Nephron (organoid): ENCODE data around the gene KIF6.
"Not testable (repeated sequence)": the region's sequence is repeated elsewhere in the genome, so short reads cannot be mapped to it uniquely, and the experiment has no call there.

ENCODE experiments used
- H3K27ac Mint-ChIP-seq, 3 experiments: 2 replicates each; pipeline ENCODE4 v1.8.0; 2020; ENCODE audit warnings: mixed read lengths in 3 of 3, mild to moderate bottlenecking in 2 of 3, moderate library complexity in 1 of 3
- H3K27me3 Mint-ChIP-seq: 2 replicates; pipeline ENCODE4 v1.8.0; 2021; ENCODE audit warnings: low read depth, mild to moderate bottlenecking, moderate library complexity, mixed read lengths
- H3K36me3 Mint-ChIP-seq: 2 replicates; pipeline ENCODE4 v1.8.0; 2020; ENCODE audit warnings: low read depth, mixed read lengths
- H3K4me1 Mint-ChIP-seq: 2 replicates; pipeline ENCODE4 v1.8.0; 2020; ENCODE audit warnings: mixed read lengths
- H3K4me3 Mint-ChIP-seq, 3 experiments: 2 replicates each; pipeline ENCODE4 v1.8.0; 2020; ENCODE audit warnings: mild to moderate bottlenecking in 3 of 3, mixed read lengths in 3 of 3, moderate library complexity in 2 of 3
- H3K9me3 Mint-ChIP-seq: 2 replicates; pipeline ENCODE4 v1.8.0; 2020; ENCODE audit warnings: mixed read lengths
- TF ChIP-seq, protein P1 (sequence below), 3 experiments: fragments of 200-600 bp; sonication (generic); IDR thresholded peaks; one replicate each; pipeline ENCODE4 v1.5.0; 2021; ENCODE audit warnings: antibody characterized with exemption in 3 of 3; ENCODE audit not compliant: unreplicated experiment in 3 of 3

The KIF6 gene

GRCh38 chr6:39488255-39488879 lies 236.8 kb downstream of the KIF6 start:
- H3K27ac Mint-ChIP-seq: peak overlapping the region in 1 of 3 experiments; percentile 11
- peaks cover 7% of the 10 kb centered on the region for H3K27me3 Mint-ChIP-seq
- H3K4me1 Mint-ChIP-seq: peaks cover 18% of the 10 kb centered on the region
- H3K4me3 Mint-ChIP-seq: no peak overlapping the region
- TF ChIP-seq, protein P1, sequence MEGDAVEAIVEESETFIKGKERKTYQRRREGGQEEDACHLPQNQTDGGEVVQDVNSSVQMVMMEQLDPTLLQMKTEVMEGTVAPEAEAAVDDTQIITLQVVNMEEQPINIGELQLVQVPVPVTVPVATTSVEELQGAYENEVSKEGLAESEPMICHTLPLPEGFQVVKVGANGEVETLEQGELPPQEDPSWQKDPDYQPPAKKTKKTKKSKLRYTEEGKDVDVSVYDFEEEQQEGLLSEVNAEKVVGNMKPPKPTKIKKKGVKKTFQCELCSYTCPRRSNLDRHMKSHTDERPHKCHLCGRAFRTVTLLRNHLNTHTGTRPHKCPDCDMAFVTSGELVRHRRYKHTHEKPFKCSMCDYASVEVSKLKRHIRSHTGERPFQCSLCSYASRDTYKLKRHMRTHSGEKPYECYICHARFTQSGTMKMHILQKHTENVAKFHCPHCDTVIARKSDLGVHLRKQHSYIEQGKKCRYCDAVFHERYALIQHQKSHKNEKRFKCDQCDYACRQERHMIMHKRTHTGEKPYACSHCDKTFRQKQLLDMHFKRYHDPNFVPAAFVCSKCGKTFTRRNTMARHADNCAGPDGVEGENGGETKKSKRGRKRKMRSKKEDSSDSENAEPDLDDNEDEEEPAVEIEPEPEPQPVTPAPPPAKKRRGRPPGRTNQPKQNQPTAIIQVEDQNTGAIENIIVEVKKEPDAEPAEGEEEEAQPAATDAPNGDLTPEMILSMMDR (IDR thresholded peaks at IDR 0.05; ENCODE audit: unreplicated experiment in 3 of 3): no peak
- no peaks in the 10 kb centered on the region for H3K9me3 Mint-ChIP-seq
- no peaks in the 10 kb centered on the region for H3K36me3 Mint-ChIP-seq

DNA sequence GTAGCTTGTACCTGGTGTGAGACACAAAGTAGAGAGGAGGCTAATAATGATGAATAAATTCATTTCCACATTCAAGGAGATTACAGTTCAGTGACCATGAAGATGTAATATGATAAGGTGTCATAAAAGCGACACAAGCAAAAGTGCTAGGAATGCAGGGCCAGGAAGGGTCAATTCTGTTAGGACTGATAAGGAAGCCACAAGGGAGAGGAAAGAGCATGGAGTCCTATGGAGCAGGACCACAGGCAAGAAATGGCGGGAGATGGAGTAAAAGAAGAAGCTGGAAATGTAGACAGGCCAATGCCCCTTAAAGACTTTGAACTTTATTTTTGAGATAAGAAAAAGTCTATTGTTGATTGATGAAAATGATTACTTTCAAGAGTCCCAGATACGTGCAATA lies 240.9 kb downstream of the KIF6 start:
- H3K27ac Mint-ChIP-seq: no peak overlapping the region
- TF ChIP-seq, protein P1 (IDR thresholded peaks at IDR 0.05; ENCODE audit: unreplicated experiment in 3 of 3): no peak

GRCh38 chr6:39479819-39480218 lies 245.4 kb downstream of the KIF6 start:
- not testable (repeated sequence) for H3K4me3 Mint-ChIP-seq, H3K27ac Mint-ChIP-seq, H3K27me3 Mint-ChIP-seq, H3K36me3 Mint-ChIP-seq, H3K4me1 Mint-ChIP-seq
- peaks cover 12% of the 10 kb centered on the region for H3K9me3 Mint-ChIP-seq

More for the DNA sequence above, 240.9 kb downstream of the KIF6 start:
- Mint-ChIP-seq H3K4me1 (peaks cover 7% of the 10 kb centered on the region), H3K4me3 (no peak overlapping the region), H3K36me3 (no peaks in the 10 kb centered on the region), H3K27me3 (peaks cover 7% of the 10 kb centered on the region), H3K9me3 (peaks cover 10% of the 10 kb centered on the region)

DNA sequence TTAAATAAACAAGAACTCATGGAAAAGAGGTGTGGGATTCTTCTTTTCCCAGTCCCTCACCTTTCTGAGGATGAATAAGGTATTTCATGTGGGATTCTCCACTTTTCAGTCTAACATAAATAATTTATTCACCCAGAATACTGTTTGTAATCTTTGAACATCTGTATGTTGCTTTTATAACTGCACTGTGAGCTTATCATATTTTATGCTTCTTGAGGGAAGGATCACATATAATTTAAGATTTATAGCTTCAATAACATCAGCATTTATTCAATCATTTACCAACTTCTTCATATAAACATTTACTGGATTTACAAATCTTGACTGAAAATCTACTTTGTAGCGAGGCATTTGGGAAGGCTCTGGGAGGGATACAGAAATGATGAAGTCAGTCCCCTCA lies 248.5 kb downstream of the KIF6 start:
- no peaks in the 10 kb centered on the region for H3K27me3 Mint-ChIP-seq
- H3K36me3 Mint-ChIP-seq: no peaks in the 10 kb centered on the region
- H3K4me3 Mint-ChIP-seq: no peak overlapping the region
- H3K27ac Mint-ChIP-seq: no peak overlapping the region
- TF ChIP-seq, protein P1 (IDR thresholded peaks at IDR 0.05; ENCODE audit: unreplicated experiment in 3 of 3): no peak
- H3K4me1 Mint-ChIP-seq: peaks cover 10% of the 10 kb centered on the region
- peaks cover 9% of the 10 kb centered on the region for H3K9me3 Mint-ChIP-seq

DNA sequence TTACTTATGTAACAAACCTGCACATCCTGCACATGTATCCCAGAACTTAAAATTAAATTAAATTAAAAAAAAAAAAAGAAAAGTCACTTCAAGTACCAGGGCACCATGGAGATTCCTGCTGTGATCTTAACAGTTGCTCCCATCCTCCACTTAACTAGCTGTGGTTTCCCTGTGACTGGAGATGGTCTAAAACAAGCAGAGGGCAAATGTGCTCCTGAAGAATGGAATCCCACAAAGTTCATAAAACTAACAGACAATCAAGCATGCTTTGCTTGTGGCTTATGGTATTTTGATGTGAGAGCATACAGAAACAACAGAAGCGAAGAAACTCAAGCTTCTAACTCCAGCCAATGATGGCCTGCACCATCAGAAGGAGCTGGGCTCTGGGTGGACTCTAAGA lies 249.1 kb downstream of the KIF6 start:
- Mint-ChIP-seq H3K9me3 (peaks cover 8% of the 10 kb centered on the region), H3K4me3 (no peak overlapping the region)

DNA sequence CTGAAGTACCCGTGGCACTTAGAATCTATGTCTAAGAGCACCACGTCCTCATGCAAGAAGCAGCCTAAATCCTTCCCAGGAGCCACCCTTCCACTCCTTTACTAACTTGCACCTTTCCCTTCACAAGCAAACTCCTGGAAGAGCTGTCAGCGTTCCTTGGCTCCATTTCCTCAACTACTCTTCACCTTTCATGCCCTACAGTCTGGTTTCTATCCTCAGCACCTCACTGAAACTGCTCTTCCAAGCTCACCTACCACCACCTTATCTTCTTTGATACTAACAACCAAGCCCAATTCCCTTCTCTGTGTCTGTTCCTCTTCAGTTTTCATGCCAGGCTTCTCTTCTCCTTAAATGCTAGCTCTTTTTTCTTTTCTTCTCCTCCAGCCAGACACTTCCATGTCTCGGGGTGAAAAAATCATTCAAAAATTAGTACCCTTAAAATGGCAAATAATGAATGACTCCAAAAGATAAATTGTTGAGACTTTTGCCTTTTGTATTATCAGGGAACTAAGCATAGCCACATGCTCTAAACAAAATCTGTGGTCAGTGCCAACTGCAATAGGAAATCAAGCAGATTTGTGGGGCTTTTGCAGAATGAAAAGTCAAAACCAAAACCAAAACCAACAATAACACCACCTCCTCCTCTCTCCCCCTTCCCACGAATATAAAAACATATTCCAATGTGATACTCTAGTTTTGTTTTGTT lies 253.1 kb downstream of the KIF6 start:
- peak overlapping the region in 2 of 3 experiments; percentile 57 to 68 for H3K27ac Mint-ChIP-seq
- H3K9me3 Mint-ChIP-seq: peaks cover 3% of the 10 kb centered on the region
- H3K4me3 Mint-ChIP-seq: no peak overlapping the region
- peaks cover 31% of the 10 kb centered on the region for H3K4me1 Mint-ChIP-seq
- TF ChIP-seq, protein P1 (IDR thresholded peaks at IDR 0.05; ENCODE audit: unreplicated experiment in 3 of 3): no peak
- H3K36me3 Mint-ChIP-seq: no peaks in the 10 kb centered on the region
- no peaks in the 10 kb centered on the region for H3K27me3 Mint-ChIP-seq

More for the DNA sequence above, 249.1 kb downstream of the KIF6 start:
- no peak overlapping the region for H3K27ac Mint-ChIP-seq
- H3K4me1 Mint-ChIP-seq: peaks cover 14% of the 10 kb centered on the region
- TF ChIP-seq, protein P1 (IDR thresholded peaks at IDR 0.05; ENCODE audit: unreplicated experiment in 3 of 3): no peak
- no peaks in the 10 kb centered on the region for H3K36me3 Mint-ChIP-seq
- no peaks in the 10 kb centered on the region for H3K27me3 Mint-ChIP-seq
